ENCODE measurements around the gene CMYA5.
A peak's percentile ranks its signal among the peaks of the same experiment; 100 is the strongest.
"Not testable (repeated sequence)": the region's sequence is repeated elsewhere in the genome, so short reads cannot be mapped to it uniquely, and the experiment has no call there.

Gene CMYA5

GRCh38 chr5:79689541-79690466 is at the start of gene CMYA5:
TSS of gene CMYA5 (plus strand) at chr5:79689836. CDS start at chr5:79689908, 72 bp downstream.
- in situ Hi-C loops (cut with HindIII; ENCODE audit: low pct_unique_long_range_greater_than_20kb, low sequenced_read_pairs), result no loop called here
- peak; percentile 72 to 84 for DNase-seq (ENCODE audit: low read depth in 1 of 2, low spot score in 1 of 2)
- no peak for TF ChIP-seq JUND (IDR thresholded peaks at IDR 0.05; ENCODE audit: low read depth)

DNA sequence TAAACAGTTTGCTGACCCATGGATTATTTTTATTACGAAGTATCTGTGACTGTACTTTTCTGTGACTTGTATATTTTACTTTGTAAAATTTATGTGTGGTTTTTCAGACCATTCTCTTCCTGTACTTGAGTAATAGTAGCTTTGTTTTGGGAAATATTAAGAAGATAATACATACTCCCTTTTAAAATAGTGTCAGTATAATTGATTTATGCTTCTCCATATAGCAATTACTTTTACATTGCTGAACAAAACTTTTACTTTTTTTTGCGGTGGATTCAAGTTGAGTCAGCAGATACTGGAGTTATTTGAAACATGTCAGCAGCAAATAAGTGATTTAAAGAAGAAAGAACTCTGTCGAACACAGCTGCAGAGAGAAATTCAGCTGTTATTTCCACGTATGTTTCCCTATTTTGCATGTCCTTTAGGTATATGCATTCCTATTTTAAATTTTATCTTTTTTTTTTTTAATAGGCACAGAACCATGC is 49.0 kb upstream of the CMYA5 start:
- in situ Hi-C loops (cut with HindIII; ENCODE audit: low pct_unique_long_range_greater_than_20kb, low sequenced_read_pairs), result no loop called here
- DNase-seq (ENCODE audit: low read depth in 1 of 2, low spot score in 1 of 2), result no peak
- no peak for TF ChIP-seq JUND (IDR thresholded peaks at IDR 0.05; ENCODE audit: low read depth)

- in situ Hi-C loops (cut with HindIII; ENCODE audit: low pct_unique_long_range_greater_than_20kb, low sequenced_read_pairs), result no loop called here
- DNase-seq (ENCODE audit: low read depth in 1 of 2, low spot score in 1 of 2), result no peak
- no peak for TF ChIP-seq JUND (IDR thresholded peaks at IDR 0.05; ENCODE audit: low read depth)
Observed at GRCh38 chr5:79641414-79641813, 48.2 kb upstream of the CMYA5 start.

DNA sequence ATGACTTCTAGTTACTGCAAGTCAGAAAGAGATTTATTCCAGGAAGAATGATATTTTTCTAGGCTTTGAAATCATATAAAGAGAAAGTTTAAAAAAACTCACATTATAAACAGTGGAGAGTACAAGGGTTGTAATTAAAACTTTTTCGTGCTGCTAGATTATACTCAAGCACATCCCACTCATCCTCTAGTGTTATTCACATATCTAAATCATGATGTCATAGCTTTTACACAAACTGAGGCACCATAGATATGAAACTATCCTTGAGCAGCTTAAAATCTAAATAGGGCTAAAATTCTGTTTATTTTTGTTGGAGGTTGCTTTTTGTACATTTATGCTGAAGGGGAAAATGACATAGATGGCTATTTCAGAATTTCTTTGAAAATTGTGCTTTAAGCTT is 47.4 kb upstream of the CMYA5 start:
- DNase-seq (ENCODE audit: low read depth in 1 of 2, low spot score in 1 of 2), result no peak
- TF ChIP-seq JUND (IDR thresholded peaks at IDR 0.05; ENCODE audit: low read depth), result no peak
- in situ Hi-C loops (cut with HindIII; ENCODE audit: low pct_unique_long_range_greater_than_20kb, low sequenced_read_pairs), result no loop called here

GRCh38 chr5:79653843-79654242 is 35.8 kb upstream of the CMYA5 start:
- in situ Hi-C loops (cut with HindIII; ENCODE audit: low pct_unique_long_range_greater_than_20kb, low sequenced_read_pairs), result no loop called here
- TF ChIP-seq JUND (IDR thresholded peaks at IDR 0.05; ENCODE audit: low read depth), result no peak
- DNase-seq (ENCODE audit: low read depth in 1 of 2, low spot score in 1 of 2), result no peak

DNA sequence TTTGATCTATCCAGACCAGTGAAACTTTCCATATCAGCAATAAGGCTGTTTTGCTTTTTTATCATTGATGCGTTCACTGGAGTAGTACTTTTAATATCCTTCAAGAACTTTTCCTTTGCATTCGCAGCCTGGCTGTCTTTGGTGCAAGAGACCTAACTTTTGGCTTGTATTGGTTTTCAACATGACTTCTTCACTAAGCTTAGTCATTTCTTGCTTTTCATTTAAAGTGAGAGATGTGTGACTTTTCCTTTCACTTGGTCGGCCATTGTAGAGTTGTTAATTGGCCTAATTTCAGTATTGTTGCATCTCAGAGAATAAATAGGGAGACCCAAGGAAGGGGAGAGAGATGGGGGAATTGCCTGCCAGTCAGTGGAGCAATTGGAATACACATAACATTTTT is 26.4 kb upstream of the CMYA5 start:
- no peak for DNase-seq (ENCODE audit: low read depth in 1 of 2, low spot score in 1 of 2)
- TF ChIP-seq JUND (IDR thresholded peaks at IDR 0.05; ENCODE audit: low read depth), result no peak
- in situ Hi-C loops (cut with HindIII; ENCODE audit: low pct_unique_long_range_greater_than_20kb, low sequenced_read_pairs), result no loop called here

GRCh38 chr5:79666758-79667157 is 22.9 kb upstream of the CMYA5 start:
- TF ChIP-seq JUND (IDR thresholded peaks at IDR 0.05; ENCODE audit: low read depth), result no peak
- in situ Hi-C loops (cut with HindIII; ENCODE audit: low pct_unique_long_range_greater_than_20kb, low sequenced_read_pairs), result no loop called here
- peak in 1 of 2 experiments; percentile 4 for DNase-seq (ENCODE audit: low read depth in 1 of 2, low spot score in 1 of 2)

- TF ChIP-seq JUND (IDR thresholded peaks at IDR 0.05; ENCODE audit: low read depth), result no peak
- no peak for DNase-seq (ENCODE audit: low read depth in 1 of 2, low spot score in 1 of 2)
- in situ Hi-C loops (cut with HindIII; ENCODE audit: low pct_unique_long_range_greater_than_20kb, low sequenced_read_pairs), result no loop called here
Observed at GRCh38 chr5:79672392-79672791, 17.2 kb upstream of the CMYA5 start.

GRCh38 chr5:79676354-79676753 is 13.3 kb upstream of the CMYA5 start:
- in situ Hi-C loops (cut with HindIII; ENCODE audit: low pct_unique_long_range_greater_than_20kb, low sequenced_read_pairs); DNase-seq (ENCODE audit: low read depth in 1 of 2, low spot score in 1 of 2): not testable (repeated sequence)

DNA sequence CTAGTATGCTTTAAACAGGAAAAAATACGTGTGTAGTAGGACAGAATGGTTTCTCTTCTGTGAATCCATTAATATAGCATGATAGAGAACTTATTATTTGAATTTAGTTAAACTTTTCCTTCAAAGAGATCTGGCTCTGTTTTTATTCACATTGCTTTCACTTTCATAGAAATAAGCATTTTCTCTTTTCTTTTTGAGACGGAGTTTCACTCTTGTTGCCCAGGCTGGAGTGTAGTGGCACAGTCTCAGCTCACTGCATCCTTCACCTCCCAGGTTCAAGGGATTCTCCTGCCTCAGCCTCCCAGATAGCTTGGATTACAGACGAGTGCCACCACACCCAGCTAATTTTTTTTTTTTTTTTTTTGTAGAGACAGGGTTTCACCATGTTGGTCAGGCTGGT is 7.5 kb upstream of the CMYA5 start:
- DNase-seq (ENCODE audit: low read depth in 1 of 2, low spot score in 1 of 2); in situ Hi-C loops (cut with HindIII; ENCODE audit: low pct_unique_long_range_greater_than_20kb, low sequenced_read_pairs): not testable (repeated sequence)

DNA sequence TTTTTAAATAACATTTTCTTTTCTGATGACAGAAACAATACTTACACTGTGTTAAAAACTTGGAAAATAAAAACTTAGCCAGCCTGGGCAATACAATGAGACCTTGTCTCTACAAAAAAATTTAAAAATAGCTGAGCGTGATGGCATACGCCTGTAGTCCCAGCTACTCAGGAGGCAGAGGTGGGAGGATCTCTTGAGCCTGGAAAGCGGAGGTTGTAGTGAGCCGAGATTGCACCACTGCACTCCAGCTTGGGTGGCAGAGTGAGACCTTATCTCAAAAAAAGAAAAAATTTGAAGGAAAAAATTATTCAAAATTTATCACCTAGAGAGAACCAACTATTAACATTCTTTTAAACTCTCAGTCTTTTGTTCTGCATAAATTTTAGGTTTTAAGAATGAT is 4.9 kb upstream of the CMYA5 start:
- in situ Hi-C loops (cut with HindIII; ENCODE audit: low pct_unique_long_range_greater_than_20kb, low sequenced_read_pairs), result no loop called here
- no peak for DNase-seq (ENCODE audit: low read depth in 1 of 2, low spot score in 1 of 2)
- TF ChIP-seq JUND (IDR thresholded peaks at IDR 0.05; ENCODE audit: low read depth), result no peak

DNA sequence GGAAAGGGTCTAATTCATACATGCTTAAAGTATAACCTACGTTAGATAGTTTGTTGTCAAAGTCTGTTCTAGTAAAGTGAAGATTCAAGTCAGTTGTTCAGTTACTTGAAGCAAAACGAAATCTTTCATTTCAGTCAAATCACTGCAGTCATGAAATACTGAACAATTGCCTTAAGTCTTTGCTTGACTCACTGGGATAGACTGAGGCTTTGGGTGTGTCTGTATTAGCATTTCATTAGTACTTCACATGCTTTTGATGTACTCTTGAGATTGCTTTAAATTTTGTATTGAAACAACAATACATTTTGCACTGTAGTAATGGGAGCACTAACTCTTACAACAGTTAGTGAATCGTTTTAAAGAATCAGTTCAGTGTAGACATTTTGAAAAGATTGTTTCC is 4.0 kb upstream of the CMYA5 start:
- in situ Hi-C loops (cut with HindIII; ENCODE audit: low pct_unique_long_range_greater_than_20kb, low sequenced_read_pairs), result no loop called here
- no peak for DNase-seq (ENCODE audit: low read depth in 1 of 2, low spot score in 1 of 2)
- TF ChIP-seq JUND (IDR thresholded peaks at IDR 0.05; ENCODE audit: low read depth), result no peak

GRCh38 chr5:79686799-79687198 is 2.8 kb upstream of the CMYA5 start:
- in situ Hi-C loops (cut with HindIII; ENCODE audit: low pct_unique_long_range_greater_than_20kb, low sequenced_read_pairs), result no loop called here
- no peak for TF ChIP-seq JUND (IDR thresholded peaks at IDR 0.05; ENCODE audit: low read depth)
- DNase-seq (ENCODE audit: low read depth in 1 of 2, low spot score in 1 of 2), result no peak

GRCh38 chr5:79687889-79688288 is 1.7 kb upstream of the CMYA5 start:
- in situ Hi-C loops (cut with HindIII; ENCODE audit: low pct_unique_long_range_greater_than_20kb, low sequenced_read_pairs), result no loop called here
- DNase-seq (ENCODE audit: low read depth in 1 of 2, low spot score in 1 of 2), result no peak
- TF ChIP-seq JUND (IDR thresholded peaks at IDR 0.05; ENCODE audit: low read depth), result no peak
